Sigmoid colon (tissue), 7 donors: Measurements from ENCODE around the gene FBP1. TPM values are rescaled to one million over a fixed set of nuclear protein-coding genes. Genes with fewer than 3 reads are reported as not detected.

ENCODE experiments used
- DNase-seq: peaks from one replicate; pipeline ENCODE4 v3.0.0-alpha.2; 2019
- H3K27ac ChIP-seq, 4 donors: fragments of 200-600 bp; sonication (generic); one replicate each; pipeline ENCODE4 v1.5.1; 2016 to 2019; ENCODE audit warnings: mild to moderate bottlenecking in 1 of 4
- H3K27me3 ChIP-seq, 3 donors: fragments of 200-600 bp; sonication (generic); one replicate each; pipeline ENCODE4 v1.5.1; 2019; ENCODE audit warnings: mild to moderate bottlenecking in 1 of 3
- H3K36me3 ChIP-seq, 4 donors: fragments of 200-600 bp; sonication (generic); one replicate each; pipeline ENCODE4 v1.5.1; 2016 to 2019
- H3K4me1 ChIP-seq, 4 donors: fragments of 200-600 bp; sonication (generic); one replicate each; pipeline ENCODE4 v1.5.1; 2017 to 2019
- H3K4me3 ChIP-seq, 4 donors: fragments of 200-600 bp; sonication (generic); one replicate each; pipeline ENCODE4 v1.5.1; 2017 to 2019; ENCODE audit warnings: mild to moderate bottlenecking in 2 of 4, moderate library complexity in 1 of 4
- H3K9me3 ChIP-seq, 4 donors: fragments of 200-600 bp in 3 of 4; sonication (generic) in 3 of 4; one replicate each; pipeline versions ENCODE4 v1.5.1 to v1.6.1; 2013 to 2019
- CTCF ChIP-seq, 4 experiments: fragments of 450-650 bp in 3 of 4; fragments of 200-600 bp in 1 of 4; IDR thresholded peaks; one replicate each; pipeline ENCODE4 v1.5.1; 2016 to 2019; ENCODE audit warnings: antibody characterized with exemption in 4 of 4, mild to moderate bottlenecking in 3 of 4, moderate library complexity in 2 of 4
- EP300 ChIP-seq, 4 donors: sonication (generic); formaldehyde crosslinking; IDR thresholded peaks; one replicate each; pipeline ENCODE4 v1.6.1; 2017; ENCODE audit warnings: antibody characterized with exemption in 4 of 4
- POLR2A ChIP-seq, 2 donors: fragments of 450-650 bp; IDR thresholded peaks; one replicate each; pipeline ENCODE4 v1.6.1; 2016; ENCODE audit warnings: antibody characterized with exemption in 2 of 2, mild to moderate bottlenecking in 2 of 2, moderate library complexity in 2 of 2
- POLR2AphosphoS5 ChIP-seq, 4 donors: sonication (generic); formaldehyde crosslinking; IDR thresholded peaks; one replicate each; pipeline ENCODE4 v1.6.1; 2017; ENCODE audit warnings: antibody characterized with exemption in 4 of 4
- WGBS, 2 donors: extraction: QIAGEN DNeasy Blood & Tissue Kit; methylation state at CpG; one replicate each; pipeline ENCODE4 v1.1.7; 2013; 5-methylcytosine and 5-hydroxymethylcytosine counted together
- intact Hi-C: fragments of 100-400 bp; cut with DNase I; formaldehyde crosslinking; loops from one replicate; pipeline ENCODE4 v1.15.1; 2023
- polyA plus RNA-seq, 3 donors: library from polyadenylated mRNA; stranded (reverse); fragments of 200-250 nt; gene quantifications; one replicate each; pipeline ENCODE4 v1.2.3, GENCODE V29; 2013
- total RNA-seq, 4 donors: library from RNA; depleted of rRNA; stranded (reverse); fragments of >200 nt; gene quantifications; one replicate each; pipeline ENCODE4 v1.1.0, GENCODE V29; 2016
- donor health status: healthy with polysubstance abuse.
- donor health status: Bipolar disorder and iron deficiency.
- donor health status: healthy.

FBP1 gene
- total and polyA plus RNA-seq, 7 donors = 2.2 to 48.8 (median 8.2) TPM

GRCh38 chr9:94607423-94607691 is 32.0 kb downstream of the FBP1 start:
- intact Hi-C loops = no loop called here
- TF ChIP-seq POLR2AphosphoS5 (IDR thresholded peaks at IDR 0.05) (no peak), EP300 (IDR thresholded peaks at IDR 0.05) (no peak), CTCF (IDR thresholded peaks at IDR 0.05) (no peak)

GRCh38 chr9:94606646-94607422 is 32.5 kb downstream of the FBP1 start:
- Histone ChIP-seq H3K4me3 (no peak overlapping the region), H3K27me3 (no peaks in the 10 kb centered on the region), H3K36me3 (no peaks in the 10 kb centered on the region), H3K4me1 (peaks cover 0 to 6% (median 0%) of the 10 kb centered on the region in 4 donors), H3K27ac (no peak overlapping the region), H3K9me3 (no peaks in the 10 kb centered on the region)
- DNase-seq = no peak
- intact Hi-C loops = no loop called here
- 23 to 76% methylated on average over 24 of the region's 24 CpGs for WGBS, 2 donors
- TF ChIP-seq POLR2AphosphoS5 (IDR thresholded peaks at IDR 0.05) = no peak
- no peak for TF ChIP-seq CTCF (IDR thresholded peaks at IDR 0.05)
- TF ChIP-seq EP300 (IDR thresholded peaks at IDR 0.05) = no peak
- no peak for TF ChIP-seq POLR2A (IDR thresholded peaks at IDR 0.05)

More at GRCh38 chr9:94607423-94607691, 32.0 kb downstream of the FBP1 start:
- Histone ChIP-seq H3K9me3 (no peaks in the 10 kb centered on the region), H3K4me3 (no peak overlapping the region), H3K27ac (no peak overlapping the region), H3K4me1 (peaks cover 0 to 6% (median 0%) of the 10 kb centered on the region in 4 donors), H3K36me3 (no peaks in the 10 kb centered on the region), H3K27me3 (no peaks in the 10 kb centered on the region)
- 25 to 80% methylated on average over 8 of the region's 8 CpGs for WGBS, 2 donors
- DNase-seq = no peak

DNA sequence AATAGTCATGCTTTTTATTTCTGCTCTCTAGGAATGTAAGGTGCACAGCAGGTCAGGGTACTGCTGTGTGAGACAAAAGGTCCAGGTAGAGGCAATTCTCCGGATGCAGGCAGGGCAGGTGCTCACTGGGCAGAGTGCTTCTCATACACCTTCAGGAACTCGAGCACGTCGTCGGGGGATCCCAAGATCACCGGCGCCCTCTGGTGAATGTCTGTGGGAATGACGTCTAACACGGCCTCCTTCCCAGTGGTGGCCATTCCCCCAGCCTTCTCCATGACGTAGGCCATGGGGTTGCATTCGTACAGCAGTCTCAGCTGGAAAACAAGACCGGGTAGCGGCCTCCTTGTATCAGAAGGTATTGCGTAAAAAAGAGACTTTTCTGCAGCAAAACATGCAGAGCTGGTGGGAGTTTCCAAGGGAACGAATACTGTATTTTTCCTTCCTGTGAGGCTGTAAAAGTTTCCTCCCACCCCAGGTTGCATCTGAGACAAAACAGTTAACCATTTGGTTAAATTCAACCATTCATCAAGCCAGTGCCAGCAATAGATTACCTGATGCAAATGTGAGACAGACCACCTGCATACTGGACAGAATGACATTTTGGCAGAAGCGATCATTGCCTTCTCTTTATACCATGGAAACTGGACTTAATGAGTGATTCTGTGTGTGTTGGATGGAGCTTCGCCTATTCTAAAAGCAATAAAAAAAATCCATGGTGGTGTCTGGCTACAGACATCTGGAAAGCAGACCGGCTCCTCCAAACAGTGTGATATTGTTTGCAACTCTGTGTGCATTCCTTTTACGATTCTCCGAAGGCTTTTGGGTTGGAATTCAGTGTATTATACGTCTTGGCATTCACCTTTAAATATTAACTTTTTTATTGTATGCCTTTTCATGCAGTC is 35.8 kb downstream of the FBP1 start:
- WGBS, 2 donors = 5 to 20% methylated on average over 21 of the region's 21 CpGs
- intact Hi-C loops = no loop called here
- H3K36me3 ChIP-seq = no peaks in the 10 kb centered on the region
- no peak overlapping the region for H3K27ac ChIP-seq
- no peak overlapping the region for H3K4me3 ChIP-seq
- TF ChIP-seq POLR2A (IDR thresholded peaks at IDR 0.05) (no peak), CTCF (IDR thresholded peaks at IDR 0.05) (peak; percentile 27 to 50 (median 42))
- H3K4me1 ChIP-seq = peaks cover 0 to 6% (median 0%) of the 10 kb centered on the region in 4 donors
- H3K9me3 ChIP-seq = no peaks in the 10 kb centered on the region
- peak; percentile 75 for DNase-seq
- H3K27me3 ChIP-seq = no peaks in the 10 kb centered on the region

- no peak for TF ChIP-seq CTCF (IDR thresholded peaks at IDR 0.05)
- no peak for TF ChIP-seq EP300 (IDR thresholded peaks at IDR 0.05)
- no peak for TF ChIP-seq POLR2A (IDR thresholded peaks at IDR 0.05)
- no peak for TF ChIP-seq POLR2AphosphoS5 (IDR thresholded peaks at IDR 0.05)
- Histone ChIP-seq H3K4me1 (peaks cover 0 to 6% (median 0%) of the 10 kb centered on the region in 4 donors), H3K27me3 (no peaks in the 10 kb centered on the region), H3K27ac (no peak overlapping the region), H3K36me3 (no peaks in the 10 kb centered on the region), H3K9me3 (no peaks in the 10 kb centered on the region), H3K4me3 (no peak overlapping the region)
- no peak for DNase-seq
- intact Hi-C loops = no loop called here
- 81 to 89% methylated on average over 6 of the region's 6 CpGs for WGBS, 2 donors
These were observed 36.7 kb downstream of the FBP1 start for GRCh38 chr9:94602666-94603065.
